Stimulated activated CD8-positive, alpha-beta memory T cell treated with anti-CD3 and anti-CD28 coated beads, Interleukin-15, amount 100 ng/mL, for 48 hours (primary cell): ENCODE measurements around the gene VCY.
"Not testable (repeated sequence)": the region's sequence is repeated elsewhere in the genome, so short reads cannot be mapped to it uniquely, and the experiment has no call there.

Source experiments
- DNase-seq, 2 donors: peaks; one replicate each; pipeline ENCODE4 v3.0.0-alpha.2; 2020; ENCODE audit warnings: low read depth in 2 of 2

The VCY gene

DNA sequence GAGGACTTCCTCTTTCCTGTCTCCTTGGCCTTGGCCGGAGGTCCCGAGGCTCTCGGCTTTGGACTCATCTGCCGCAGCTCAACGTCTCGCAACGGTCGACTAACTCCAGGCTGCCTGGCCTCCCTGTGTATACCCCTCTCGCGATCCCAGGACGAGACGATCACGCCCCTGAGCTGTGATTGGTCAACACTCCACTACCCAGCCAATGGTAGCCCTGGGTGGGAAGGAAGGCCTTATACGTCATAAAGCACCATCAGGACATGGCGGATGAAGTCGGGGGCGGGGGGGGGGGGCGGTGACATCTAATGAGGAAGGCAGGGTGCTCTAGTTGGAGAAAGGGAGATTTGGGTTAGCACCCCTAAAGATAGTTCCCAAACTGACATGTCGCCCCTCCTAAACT, at the start of gene VCY:
VCY (minus strand) TSS at position 101 of the 400 bp plus-strand sequence; CDS start at position 68, 33 bp downstream.
- not testable (repeated sequence) for DNase-seq

DNA sequence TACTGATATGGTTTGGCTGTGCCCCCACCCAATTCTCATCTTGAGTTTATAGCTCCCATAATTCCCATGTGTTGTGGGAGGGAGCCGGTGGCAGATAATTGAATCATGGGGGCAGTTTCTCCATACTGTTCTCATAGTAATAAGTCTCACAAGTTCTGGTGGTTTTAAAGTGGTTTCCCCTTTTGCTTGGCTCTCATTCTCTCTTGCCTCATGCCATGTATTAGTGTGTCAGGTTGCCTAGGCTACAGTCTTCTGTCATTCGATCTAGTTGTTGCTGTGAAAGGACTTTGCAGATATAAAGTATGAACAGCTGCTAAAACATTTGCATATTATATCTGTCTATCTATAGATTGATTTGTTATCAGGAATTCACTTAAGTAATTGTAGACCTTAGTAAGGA, 44.1 kb upstream of the VCY start:
- DNase-seq, result not testable (repeated sequence)

DNA sequence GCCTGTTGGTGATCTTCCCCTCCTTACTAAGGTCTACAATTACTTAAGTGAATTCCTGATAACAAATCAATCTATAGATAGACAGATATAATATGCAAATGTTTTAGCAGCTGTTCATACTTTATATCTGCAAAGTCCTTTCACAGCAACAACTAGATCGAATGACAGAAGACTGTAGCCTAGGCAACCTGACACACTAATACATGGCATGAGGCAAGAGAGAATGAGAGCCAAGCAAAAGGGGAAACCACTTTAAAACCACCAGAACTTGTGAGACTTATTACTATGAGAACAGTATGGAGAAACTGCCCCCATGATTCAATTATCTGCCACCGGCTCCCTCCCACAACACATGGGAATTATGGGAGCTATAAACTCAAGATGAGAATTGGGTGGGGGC, 25.6 kb upstream of the VCY start:
- not testable (repeated sequence) for DNase-seq

DNA sequence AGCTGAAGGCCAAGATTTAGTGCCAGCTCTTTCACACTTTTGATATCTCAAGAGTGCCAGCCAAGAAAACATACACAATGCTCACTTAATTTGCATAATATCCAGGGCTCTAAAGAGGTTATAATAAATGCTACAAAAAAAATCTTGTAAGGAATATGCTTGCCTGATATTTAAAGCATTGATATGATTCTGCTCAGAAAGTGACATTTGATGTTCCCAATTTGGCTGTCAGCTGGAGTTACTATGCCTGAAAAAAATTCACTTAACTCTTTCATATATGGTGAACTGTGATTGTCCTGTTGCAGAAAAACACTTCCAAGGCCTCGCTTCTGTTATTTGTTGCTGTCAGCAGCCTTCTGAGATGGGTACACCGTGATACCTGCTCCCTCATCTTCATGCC, 43.9 kb downstream of the VCY start:
- DNase-seq, result not testable (repeated sequence)
